NB4 (cell line): ENCODE data around the gene LNPEP.
A peak's percentile ranks its signal among the peaks of the same experiment; 100 is the strongest.

Source experiments
- CTCF ChIP-seq: IDR thresholded peaks from one replicate; pipeline ENCODE4 v1.5.1; 2012; ENCODE audit warnings: low read depth, low read length
- MAX ChIP-seq: IDR thresholded peaks from 2 replicates; pipeline ENCODE4 v1.6.1; 2011; ENCODE audit warnings: low read depth, low read length
- MYC ChIP-seq: IDR thresholded peaks from 2 replicates; pipeline ENCODE4 v1.6.1; 2011; ENCODE audit warnings: low read depth, low read length
- POLR2A ChIP-seq: IDR thresholded peaks from 2 replicates; pipeline ENCODE4 v1.6.1; 2011; ENCODE audit warnings: mild to moderate bottlenecking; ENCODE audit not compliant: insufficient read length; ENCODE audit errors: extremely low read depth

- no peak for TF ChIP-seq CTCF
- TF ChIP-seq POLR2A = no peak
- 0 out of 2 replicates have a peak, but pooled peaks have one; percentile 34 for TF ChIP-seq MYC
- no peak for TF ChIP-seq MAX
These were observed 25.2 kb downstream of the LNPEP start for GRCh38 chr5:96961053-96961452.
